HepG2 (cell line): ENCODE measurements around the gene C1QBP.

Experiments
- ZBTB21 ChIP-seq: sonication (generic); formaldehyde crosslinking; IDR thresholded peaks from 2 replicates; pipeline ENCODE4 v1.4.0; 2020; ENCODE audit warnings: missing genetic modification reagents
- TF ChIP-seq, protein P1 (sequence below): sonication (generic); formaldehyde crosslinking; IDR thresholded peaks from 2 replicates; pipeline ENCODE4 v1.4.0; 2020; ENCODE audit warnings: missing genetic modification reagents
- TF ChIP-seq, protein P2 (sequence below): sonication (generic); formaldehyde crosslinking; IDR thresholded peaks from 2 replicates; pipeline ENCODE4 v1.4.0; 2020; ENCODE audit warnings: mild to moderate bottlenecking, missing genetic modification reagents, borderline replicate concordance
- TF ChIP-seq, protein P3 (sequence below): sonication (generic); formaldehyde crosslinking; IDR thresholded peaks from 2 replicates; pipeline ENCODE4 v1.5.1; 2020; ENCODE audit warnings: mild to moderate bottlenecking, missing genetic modification reagents
- TF ChIP-seq, protein P4 (sequence below): sonication (generic); formaldehyde crosslinking; conservative IDR thresholded peaks from 2 replicates; pipeline ENCODE4 v1.4.0; 2020; ENCODE audit warnings: missing genetic modification reagents

DNA sequence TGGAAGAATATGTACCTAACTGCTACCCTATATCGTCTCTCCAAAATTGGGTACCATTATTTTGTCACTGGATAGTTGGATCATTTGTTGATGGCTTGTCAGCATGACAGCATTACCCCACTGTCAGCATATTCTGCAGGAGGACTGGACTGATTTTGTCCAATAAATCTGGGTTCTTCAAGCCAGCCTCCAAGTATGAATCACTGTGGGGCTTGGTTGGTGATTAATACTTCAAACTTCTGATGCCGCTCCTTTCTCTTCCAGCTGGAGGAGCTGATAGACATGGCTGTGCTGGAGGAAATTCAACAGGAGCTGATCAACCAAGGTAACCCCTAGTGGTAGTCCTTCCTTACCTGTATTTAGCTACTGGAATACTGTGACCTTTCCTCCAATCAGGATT is 16.4 kb downstream of the C1QBP start:
- TF ChIP-seq, protein P1, sequence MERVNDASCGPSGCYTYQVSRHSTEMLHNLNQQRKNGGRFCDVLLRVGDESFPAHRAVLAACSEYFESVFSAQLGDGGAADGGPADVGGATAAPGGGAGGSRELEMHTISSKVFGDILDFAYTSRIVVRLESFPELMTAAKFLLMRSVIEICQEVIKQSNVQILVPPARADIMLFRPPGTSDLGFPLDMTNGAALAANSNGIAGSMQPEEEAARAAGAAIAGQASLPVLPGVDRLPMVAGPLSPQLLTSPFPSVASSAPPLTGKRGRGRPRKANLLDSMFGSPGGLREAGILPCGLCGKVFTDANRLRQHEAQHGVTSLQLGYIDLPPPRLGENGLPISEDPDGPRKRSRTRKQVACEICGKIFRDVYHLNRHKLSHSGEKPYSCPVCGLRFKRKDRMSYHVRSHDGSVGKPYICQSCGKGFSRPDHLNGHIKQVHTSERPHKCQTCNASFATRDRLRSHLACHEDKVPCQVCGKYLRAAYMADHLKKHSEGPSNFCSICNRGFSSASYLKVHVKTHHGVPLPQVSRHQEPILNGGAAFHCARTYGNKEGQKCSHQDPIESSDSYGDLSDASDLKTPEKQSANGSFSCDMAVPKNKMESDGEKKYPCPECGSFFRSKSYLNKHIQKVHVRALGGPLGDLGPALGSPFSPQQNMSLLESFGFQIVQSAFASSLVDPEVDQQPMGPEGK (CRISPR knock-in tag) = no peak
- TF ChIP-seq, protein P2, sequence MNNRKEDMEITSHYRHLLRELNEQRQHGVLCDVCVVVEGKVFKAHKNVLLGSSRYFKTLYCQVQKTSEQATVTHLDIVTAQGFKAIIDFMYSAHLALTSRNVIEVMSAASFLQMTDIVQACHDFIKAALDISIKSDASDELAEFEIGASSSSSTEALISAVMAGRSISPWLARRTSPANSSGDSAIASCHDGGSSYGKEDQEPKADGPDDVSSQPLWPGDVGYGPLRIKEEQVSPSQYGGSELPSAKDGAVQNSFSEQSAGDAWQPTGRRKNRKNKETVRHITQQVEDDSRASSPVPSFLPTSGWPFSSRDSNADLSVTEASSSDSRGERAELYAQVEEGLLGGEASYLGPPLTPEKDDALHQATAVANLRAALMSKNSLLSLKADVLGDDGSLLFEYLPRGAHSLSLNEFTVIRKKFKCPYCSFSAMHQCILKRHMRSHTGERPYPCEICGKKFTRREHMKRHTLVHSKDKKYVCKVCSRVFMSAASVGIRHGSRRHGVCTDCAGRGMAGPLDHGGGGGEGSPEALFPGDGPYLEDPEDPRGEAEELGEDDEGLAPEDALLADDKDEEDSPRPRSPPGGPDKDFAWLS (CRISPR knock-in tag) = no peak
- TF ChIP-seq, protein P3, sequence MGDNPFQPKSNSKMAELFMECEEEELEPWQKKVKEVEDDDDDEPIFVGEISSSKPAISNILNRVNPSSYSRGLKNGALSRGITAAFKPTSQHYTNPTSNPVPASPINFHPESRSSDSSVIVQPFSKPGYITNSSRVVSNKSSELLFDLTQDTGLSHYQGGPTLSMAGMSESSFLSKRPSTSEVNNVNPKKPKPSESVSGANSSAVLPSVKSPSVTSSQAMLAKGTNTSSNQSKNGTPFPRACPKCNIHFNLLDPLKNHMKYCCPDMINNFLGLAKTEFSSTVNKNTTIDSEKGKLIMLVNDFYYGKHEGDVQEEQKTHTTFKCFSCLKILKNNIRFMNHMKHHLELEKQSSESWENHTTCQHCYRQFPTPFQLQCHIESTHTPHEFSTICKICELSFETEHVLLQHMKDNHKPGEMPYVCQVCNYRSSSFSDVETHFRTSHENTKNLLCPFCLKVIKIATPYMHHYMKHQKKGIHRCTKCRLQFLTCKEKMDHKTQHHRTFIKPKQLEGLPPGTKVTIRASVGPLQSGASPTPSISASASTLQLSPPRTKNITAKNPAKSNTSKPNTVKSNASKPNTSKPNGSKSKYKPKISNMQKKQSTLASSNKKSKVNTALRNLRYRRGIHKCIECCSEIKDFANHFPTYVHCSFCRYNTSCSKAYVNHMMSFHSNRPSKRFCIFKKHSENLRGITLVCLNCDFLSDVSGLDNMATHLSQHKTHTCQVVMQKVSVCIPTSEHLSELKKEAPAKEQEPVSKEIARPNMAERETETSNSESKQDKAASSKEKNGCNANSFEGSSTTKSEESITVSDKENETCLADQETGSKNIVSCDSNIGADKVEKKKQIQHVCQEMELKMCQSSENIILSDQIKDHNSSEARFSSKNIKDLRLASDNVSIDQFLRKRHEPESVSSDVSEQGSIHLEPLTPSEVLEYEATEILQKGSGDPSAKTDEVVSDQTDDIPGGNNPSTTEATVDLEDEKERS (CRISPR knock-in tag) = no peak
- TF ChIP-seq, protein P4, sequence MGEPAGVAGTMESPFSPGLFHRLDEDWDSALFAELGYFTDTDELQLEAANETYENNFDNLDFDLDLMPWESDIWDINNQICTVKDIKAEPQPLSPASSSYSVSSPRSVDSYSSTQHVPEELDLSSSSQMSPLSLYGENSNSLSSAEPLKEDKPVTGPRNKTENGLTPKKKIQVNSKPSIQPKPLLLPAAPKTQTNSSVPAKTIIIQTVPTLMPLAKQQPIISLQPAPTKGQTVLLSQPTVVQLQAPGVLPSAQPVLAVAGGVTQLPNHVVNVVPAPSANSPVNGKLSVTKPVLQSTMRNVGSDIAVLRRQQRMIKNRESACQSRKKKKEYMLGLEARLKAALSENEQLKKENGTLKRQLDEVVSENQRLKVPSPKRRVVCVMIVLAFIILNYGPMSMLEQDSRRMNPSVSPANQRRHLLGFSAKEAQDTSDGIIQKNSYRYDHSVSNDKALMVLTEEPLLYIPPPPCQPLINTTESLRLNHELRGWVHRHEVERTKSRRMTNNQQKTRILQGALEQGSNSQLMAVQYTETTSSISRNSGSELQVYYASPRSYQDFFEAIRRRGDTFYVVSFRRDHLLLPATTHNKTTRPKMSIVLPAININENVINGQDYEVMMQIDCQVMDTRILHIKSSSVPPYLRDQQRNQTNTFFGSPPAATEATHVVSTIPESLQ (CRISPR knock-in tag) = no peak
- TF ChIP-seq ZBTB21 (CRISPR knock-in tag) = no peak
